ENCODE data around the gene PARP6. TPM values are rescaled to one million over a fixed set of nuclear protein-coding genes. Genes with fewer than 3 reads are reported as not detected.

PARP6 gene
- 10 to 100 TPM; 51.3 to 84.0 (median 64.8) TPM for total RNA-seq

GRCh38 chr15:72272213-72272996 lies at the start of gene PARP6:
Gene PARP6, minus strand, starts transcription at chr15:72272554. Its CDS starts 5,077 bp downstream, at chr15:72267477.
- no peak for TF ChIP-seq CTCF (IDR thresholded peaks at IDR 0.05; ENCODE audit: low read depth)

- no peak for TF ChIP-seq CTCF (IDR thresholded peaks at IDR 0.05; ENCODE audit: low read depth)
These were observed 47.8 kb upstream of the PARP6 start, which contains the start of gene CELF6 for GRCh38 chr15:72319985-72320671. Gene CELF6, minus strand, starts transcription at chr15:72320157. Its CDS starts 283 bp downstream, at chr15:72319874.

- no peak for TF ChIP-seq CTCF (IDR thresholded peaks at IDR 0.05; ENCODE audit: low read depth)
These were observed 47.1 kb upstream of the PARP6 start for GRCh38 chr15:72319360-72319984.

GRCh38 chr15:72318408-72318942 lies 46.1 kb upstream of the PARP6 start:
- no peak for TF ChIP-seq CTCF (IDR thresholded peaks at IDR 0.05; ENCODE audit: low read depth)

GRCh38 chr15:72315706-72316370 lies 43.5 kb upstream of the PARP6 start:
- no peak for TF ChIP-seq CTCF (IDR thresholded peaks at IDR 0.05; ENCODE audit: low read depth)

- TF ChIP-seq CTCF (IDR thresholded peaks at IDR 0.05; ENCODE audit: low read depth): no peak
These were observed 41.5 kb upstream of the PARP6 start for GRCh38 chr15:72313881-72314280.

All from subcutaneous adipose tissue (tissue), 4 donors.